ENCODE data around the gene NGFR. TPM values are rescaled to one million over a fixed set of nuclear protein-coding genes. Genes with fewer than 3 reads are reported as not detected.

The NGFR gene
- total RNA-seq, 1 donor from 2014 or later: 0.53 TPM

GRCh38 chr17:49556223-49556943, 61.3 kb downstream of the NGFR start:
- no peak for FAIRE-seq
- no peaks in the 10 kb centered on the region for H3K36me3 ChIP-seq (ENCODE audit: control insufficient read depth, insufficient read depth, low read length)
- DNase-seq (ENCODE audit: low read depth): peak; percentile 27
- H3K27me3 ChIP-seq (ENCODE audit: control insufficient read depth, insufficient read depth, low read length): peaks cover 6% of the 10 kb centered on the region
- no peak overlapping the region for H3K4me3 ChIP-seq (ENCODE audit: low read depth, low read length)
- TF ChIP-seq CTCF (IDR thresholded peaks at IDR 0.05; ENCODE audit: insufficient read depth, low read length, severe bottlenecking): peak; percentile 99

GRCh38 chr17:49557312-49558024, 62.4 kb downstream of the NGFR start:
- peak; percentile 51 for DNase-seq (ENCODE audit: low read depth)
- Histone ChIP-seq H3K36me3 (ENCODE audit: control insufficient read depth, insufficient read depth, low read length) (no peaks in the 10 kb centered on the region), H3K27me3 (ENCODE audit: control insufficient read depth, insufficient read depth, low read length) (peaks cover 5% of the 10 kb centered on the region), H3K4me3 (ENCODE audit: low read depth, low read length) (no peak overlapping the region)
- peak; percentile 83 for TF ChIP-seq CTCF (IDR thresholded peaks at IDR 0.05; ENCODE audit: insufficient read depth, low read length, severe bottlenecking)
- FAIRE-seq: no peak

Other genes with a start within 250 kb of the NGFR start
- gene ZNF652, start 133.0 kb upstream of the NGFR start, total RNA-seq: 5.3 and 5.5 TPM in 2 replicates
- gene PHB1, start 80.4 kb upstream of the NGFR start, total RNA-seq: 152 and 235 TPM in 2 replicates
- gene NXPH3, start 80.6 kb downstream of the NGFR start, total RNA-seq: not detected in 2 replicates
- 32.1 and 50.7 TPM in 2 replicates for gene SPOP, start 182.8 kb downstream of the NGFR start, total RNA-seq
- gene SLC35B1, start 212.7 kb downstream of the NGFR start, total RNA-seq: 79.2 and 91.1 TPM in 2 replicates

All from bronchial epithelial cell (primary cell).